Subcutaneous adipose tissue (tissue), 4 donors: ENCODE measurements around the gene GSTO2. TPM values are rescaled to one million over a fixed set of nuclear protein-coding genes. Genes with fewer than 3 reads are reported as not detected.

Experiments used
- total RNA-seq, 4 donors: library from RNA; depleted of rRNA; stranded (reverse); fragments of >200 nt; gene quantifications; one replicate each; pipeline ENCODE4 v1.1.0, GENCODE V29; 2016
- TF ChIP-seq, protein P1 (sequence below): fragments of 450-650 bp; IDR thresholded peaks from one replicate; pipeline ENCODE4 v1.5.1; 2016; ENCODE audit warnings: low read depth, mild to moderate bottlenecking, control low read depth, antibody characterized with exemption, moderate library complexity

Gene GSTO2
- total RNA-seq, 4 donors from 2014 or later, result 0.82 to 1.1 TPM; not detected in 2

DNA sequence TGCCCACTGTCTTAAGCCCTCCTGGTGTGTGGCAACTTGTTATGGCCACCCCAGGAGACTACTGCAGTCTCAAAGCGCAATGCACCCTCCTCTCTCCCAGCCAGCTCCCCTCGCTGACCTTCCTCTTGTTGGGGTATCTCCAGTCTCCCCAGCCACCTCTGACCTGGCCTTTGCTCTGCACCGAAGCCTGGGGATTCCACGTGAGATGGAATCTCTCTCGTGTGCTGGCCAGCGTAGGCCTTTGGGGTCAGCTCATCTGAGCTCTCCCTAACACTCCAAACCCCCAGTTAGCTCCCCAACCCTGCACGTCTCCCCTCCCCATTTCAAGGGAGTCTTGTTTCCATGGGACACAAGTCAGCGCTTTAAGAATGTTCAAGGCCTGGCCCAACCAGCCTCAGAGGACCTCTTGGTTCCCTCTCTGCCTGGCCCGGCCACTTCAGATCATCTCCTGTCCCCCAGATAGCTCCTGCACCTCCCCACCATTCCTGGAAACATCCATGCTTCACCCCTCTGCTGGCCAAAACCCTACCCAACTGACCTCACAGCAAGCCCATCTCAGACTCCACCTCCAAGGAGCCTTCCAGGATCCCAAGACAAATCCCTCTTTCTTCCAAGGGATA lies 58.1 kb downstream of the GSTO2 start:
- TF ChIP-seq, protein P1, sequence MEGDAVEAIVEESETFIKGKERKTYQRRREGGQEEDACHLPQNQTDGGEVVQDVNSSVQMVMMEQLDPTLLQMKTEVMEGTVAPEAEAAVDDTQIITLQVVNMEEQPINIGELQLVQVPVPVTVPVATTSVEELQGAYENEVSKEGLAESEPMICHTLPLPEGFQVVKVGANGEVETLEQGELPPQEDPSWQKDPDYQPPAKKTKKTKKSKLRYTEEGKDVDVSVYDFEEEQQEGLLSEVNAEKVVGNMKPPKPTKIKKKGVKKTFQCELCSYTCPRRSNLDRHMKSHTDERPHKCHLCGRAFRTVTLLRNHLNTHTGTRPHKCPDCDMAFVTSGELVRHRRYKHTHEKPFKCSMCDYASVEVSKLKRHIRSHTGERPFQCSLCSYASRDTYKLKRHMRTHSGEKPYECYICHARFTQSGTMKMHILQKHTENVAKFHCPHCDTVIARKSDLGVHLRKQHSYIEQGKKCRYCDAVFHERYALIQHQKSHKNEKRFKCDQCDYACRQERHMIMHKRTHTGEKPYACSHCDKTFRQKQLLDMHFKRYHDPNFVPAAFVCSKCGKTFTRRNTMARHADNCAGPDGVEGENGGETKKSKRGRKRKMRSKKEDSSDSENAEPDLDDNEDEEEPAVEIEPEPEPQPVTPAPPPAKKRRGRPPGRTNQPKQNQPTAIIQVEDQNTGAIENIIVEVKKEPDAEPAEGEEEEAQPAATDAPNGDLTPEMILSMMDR, result no peak

DNA sequence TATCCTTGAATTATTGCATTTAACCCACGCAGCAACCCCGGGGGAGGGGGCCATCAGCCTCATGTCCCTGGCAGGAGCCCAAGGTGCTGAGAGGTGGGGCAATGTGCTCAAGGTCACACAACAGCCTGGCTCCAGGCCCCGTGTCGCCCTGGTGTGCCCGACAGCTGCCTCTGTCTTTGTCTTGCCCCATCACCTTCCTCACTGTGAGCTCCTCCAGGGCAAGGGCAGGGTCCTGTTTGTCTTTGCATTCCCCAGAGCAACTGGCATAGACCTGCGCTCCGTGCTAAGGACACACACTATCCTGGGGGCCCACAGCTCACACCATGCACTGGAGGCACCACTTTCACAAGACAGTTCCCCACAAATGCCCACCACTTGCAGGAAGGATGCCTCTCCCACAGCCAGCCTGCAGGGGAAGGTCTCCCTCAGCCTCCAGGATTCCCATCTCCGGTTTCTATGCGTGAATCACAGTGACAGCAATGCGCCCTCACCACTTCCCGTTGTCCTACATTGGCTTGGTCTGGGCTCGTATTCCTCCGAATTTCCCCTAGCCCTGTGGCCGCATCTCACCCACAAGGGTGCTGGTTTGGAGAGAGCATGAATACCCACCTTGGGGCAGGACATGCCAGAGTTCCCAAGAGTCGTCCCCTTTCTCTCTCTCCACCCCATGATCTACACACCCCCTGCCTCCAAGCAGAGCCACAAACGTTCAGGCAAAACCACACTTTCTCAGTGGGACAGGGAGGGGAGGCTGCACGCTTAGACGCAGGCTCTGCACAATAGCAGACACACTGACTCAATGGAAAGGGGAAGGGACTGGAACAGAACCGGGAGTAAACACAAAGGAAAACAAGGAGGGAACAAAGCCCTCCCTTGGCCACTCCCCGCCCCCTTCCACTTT lies 59.0 kb downstream of the GSTO2 start:
- TF ChIP-seq, protein P1, result no peak

DNA sequence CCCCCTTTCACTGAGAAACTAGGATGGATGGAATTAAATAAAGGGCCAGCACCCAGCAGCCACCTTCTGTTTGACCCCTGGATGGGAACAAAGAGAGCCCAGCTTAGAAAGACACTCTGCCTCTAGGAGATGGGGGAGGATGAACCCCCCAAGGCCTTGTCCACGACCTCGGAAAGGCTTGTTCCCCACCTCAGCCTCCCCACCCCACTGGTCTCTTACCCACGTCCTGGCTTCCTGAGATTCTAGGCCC lies 59.6 kb downstream of the GSTO2 start:
- TF ChIP-seq, protein P1, result no peak

DNA sequence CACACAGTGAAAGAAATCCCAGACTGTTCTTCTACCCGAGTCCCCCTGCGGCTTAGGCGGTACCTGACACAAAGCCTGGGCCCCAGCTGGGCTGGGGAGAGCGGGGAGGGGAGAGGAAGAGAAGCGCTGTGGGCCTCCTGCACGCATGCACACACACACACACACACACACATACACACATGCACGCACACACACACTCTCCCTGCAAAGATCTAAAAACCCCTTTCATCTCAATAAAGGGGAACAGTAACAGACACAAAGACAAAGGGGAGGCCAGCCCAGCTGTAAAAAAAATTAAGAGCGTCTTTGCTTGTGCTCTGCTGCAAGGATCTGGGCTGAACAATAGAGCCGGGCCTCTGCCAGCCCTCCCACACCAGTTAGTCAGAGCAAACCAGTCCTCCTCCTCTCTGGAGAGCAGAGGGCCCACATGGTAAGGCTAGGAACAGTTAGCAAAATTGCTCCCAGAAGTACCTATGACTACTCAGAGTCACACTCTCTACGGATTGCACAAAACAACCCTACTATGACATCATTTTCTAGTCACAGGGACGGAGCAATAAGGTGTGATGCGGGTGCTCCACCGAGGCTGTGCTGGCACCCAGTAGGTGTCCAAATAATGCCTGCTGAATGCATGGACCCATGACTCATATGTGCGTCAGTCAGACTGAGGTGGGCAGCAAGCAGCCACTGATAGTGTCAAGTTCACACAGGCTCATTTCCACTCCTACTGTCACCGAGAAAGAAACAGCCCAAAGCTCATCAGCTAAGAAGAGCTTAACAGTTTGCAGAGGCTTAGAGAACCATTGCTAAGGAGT lies 60.1 kb downstream of the GSTO2 start:
- TF ChIP-seq, protein P1, result no peak

DNA sequence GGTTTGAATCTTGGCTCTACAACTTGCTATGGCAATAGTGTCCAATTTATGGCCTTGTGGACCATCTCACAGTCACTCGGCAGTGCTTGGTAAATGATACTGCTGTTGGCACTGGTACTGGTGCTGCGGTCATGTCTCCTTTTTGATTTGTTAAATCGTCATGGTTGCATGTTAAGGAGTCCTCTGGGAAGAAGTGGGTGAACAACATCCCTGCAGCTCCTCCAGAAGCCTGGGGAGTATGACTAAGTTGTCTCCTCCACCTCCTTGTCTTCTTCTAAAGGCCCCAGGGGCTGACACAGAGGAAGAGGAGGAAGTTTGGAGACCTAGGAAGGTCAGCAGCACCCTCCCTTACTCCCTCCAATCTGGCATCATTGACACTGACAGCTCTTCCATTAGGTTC lies 60.8 kb downstream of the GSTO2 start:
- TF ChIP-seq, protein P1, result no peak

DNA sequence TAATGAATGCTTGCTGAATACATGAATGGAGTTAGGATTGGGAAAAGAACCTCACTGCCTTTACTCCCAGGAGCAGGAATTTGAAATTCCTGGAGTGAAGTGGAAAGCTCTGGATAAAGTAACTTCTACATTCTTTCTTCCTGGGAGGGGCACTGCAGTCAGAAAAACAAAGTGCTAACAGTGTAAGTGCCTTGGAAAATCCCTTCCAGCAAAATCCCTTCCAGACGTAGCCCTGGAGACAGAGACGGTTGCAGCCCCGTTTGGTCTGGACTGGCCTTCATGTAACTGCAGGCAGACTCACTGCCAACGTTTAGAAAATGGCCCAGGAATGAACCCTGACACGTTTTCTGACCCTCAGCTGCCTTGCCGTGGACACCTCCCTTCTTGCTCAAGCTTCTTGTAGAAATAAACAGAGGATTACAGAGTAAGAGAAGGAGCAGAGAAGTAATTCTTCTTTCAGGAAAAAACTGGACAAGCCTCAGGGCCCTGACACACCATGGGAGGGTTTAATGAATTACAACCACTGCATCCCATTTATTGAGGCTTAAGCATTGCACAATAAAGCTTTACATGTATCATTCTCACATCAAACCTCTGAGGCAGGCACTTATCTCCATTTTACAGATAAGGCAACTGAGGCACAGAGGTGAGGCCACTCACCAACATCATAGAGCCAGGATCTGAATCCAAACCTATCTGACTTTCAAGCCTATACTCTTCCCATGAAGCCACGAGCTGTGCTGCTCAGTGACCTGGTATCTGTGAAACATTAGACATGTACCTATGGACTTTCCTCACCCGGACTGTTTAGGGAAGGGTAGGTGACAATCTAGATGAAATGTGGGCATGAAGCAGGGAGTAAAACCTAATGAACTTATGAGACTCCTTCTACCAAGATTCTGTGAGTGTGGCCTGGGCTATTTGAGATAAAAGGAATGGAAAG lies 61.5 kb downstream of the GSTO2 start:
- TF ChIP-seq, protein P1, result no peak
